ENCODE data around the gene ADGRG6.

The ADGRG6 gene

DNA sequence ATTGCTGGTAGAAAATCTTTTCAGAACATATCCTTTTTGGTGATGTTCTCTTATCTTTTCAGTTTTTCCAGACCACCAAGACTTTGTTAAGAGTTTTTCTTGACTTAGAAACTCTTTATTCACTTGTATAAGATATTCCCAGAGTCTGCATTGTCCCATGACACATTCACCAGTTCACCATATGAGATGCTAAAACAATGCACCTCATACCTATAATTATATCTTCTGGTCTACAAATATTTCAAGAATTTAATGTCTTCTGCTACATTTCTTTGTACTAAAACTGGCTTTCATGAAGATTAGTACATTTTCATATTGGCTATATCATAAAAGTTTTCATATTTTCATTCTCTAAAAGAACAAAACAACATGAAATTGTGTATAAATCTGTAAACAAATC lies 111.3 kb downstream of the ADGRG6 start:
- ChIA-PET POLR2A (no interaction called here), CTCF (no interaction called here)
- TF ChIP-seq FOXA1 (IDR thresholded peaks at IDR 0.05) (no peak), LEF1 (IDR thresholded peaks at IDR 0.05; ENCODE audit: borderline replicate concordance) (no peak), SUZ12 (IDR thresholded peaks at IDR 0.05) (no peak), ARNT (IDR thresholded peaks at IDR 0.05) (no peak), PKNOX1 (IDR thresholded peaks at IDR 0.05) (no peak), FOXM1 (IDR thresholded peaks at IDR 0.05; ENCODE audit: borderline replicate concordance) (no peak), CTBP1 (IDR thresholded peaks at IDR 0.05; ENCODE audit: borderline replicate concordance) (no peak), L3MBTL2 (conservative IDR thresholded peaks at IDR 0.05) (no peak), NFRKB (IDR thresholded peaks at IDR 0.05) (no peak), HDGF (IDR thresholded peaks at IDR 0.05; ENCODE audit: borderline replicate concordance) (no peak), SP1 (IDR thresholded peaks at IDR 0.05) (no peak), BHLHE40 (IDR thresholded peaks at IDR 0.05; ENCODE audit: borderline replicate concordance) (no peak)
- no peak for DNase-seq (ENCODE audit: extremely low spot score)

- no peak for TF ChIP-seq ELF4 (IDR thresholded peaks at IDR 0.05)
- no peak for TF ChIP-seq SUZ12 (IDR thresholded peaks at IDR 0.05)
- no peak for TF ChIP-seq BHLHE40 (IDR thresholded peaks at IDR 0.05; ENCODE audit: borderline replicate concordance)
- no peak for TF ChIP-seq ZNF384 (IDR thresholded peaks at IDR 0.05)
- TF ChIP-seq L3MBTL2 (conservative IDR thresholded peaks at IDR 0.05) = no peak
- TF ChIP-seq TARDBP (IDR thresholded peaks at IDR 0.05) = no peak
- no peak for TF ChIP-seq HDGF (IDR thresholded peaks at IDR 0.05; ENCODE audit: borderline replicate concordance)
- TF ChIP-seq SP1 (IDR thresholded peaks at IDR 0.05) = no peak
- no peak for TF ChIP-seq CTBP1 (IDR thresholded peaks at IDR 0.05; ENCODE audit: borderline replicate concordance)
- no peak for TF ChIP-seq NFRKB (IDR thresholded peaks at IDR 0.05)
- TF ChIP-seq FOXM1 (IDR thresholded peaks at IDR 0.05; ENCODE audit: borderline replicate concordance) = no peak
- DNase-seq (ENCODE audit: extremely low spot score) = no peak
- ChIA-PET CTCF (no interaction called here), POLR2A (no interaction called here)
Observed at GRCh38 chr6:142414462-142415250, 112.8 kb downstream of the ADGRG6 start.

DNA sequence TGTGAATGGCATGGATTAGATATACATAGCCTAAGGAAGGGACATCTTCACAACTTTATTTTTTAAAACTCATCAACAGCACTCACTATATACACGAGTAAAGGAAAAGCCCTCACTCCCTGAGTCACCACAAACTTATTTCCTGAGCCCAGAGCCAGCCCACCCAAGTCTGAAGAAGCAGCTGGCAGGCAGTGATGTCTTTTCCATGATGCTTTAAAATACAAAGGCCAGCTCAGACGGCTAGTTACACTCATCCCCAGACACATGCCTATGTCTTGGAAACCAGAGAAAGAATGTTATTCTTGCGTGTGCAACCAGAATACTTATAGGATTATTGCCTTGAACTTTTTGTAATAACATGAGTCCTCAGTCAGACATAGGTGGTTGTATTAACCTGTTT lies 114.4 kb downstream of the ADGRG6 start:
- CTCF ChIA-PET = no interaction called here
- POLR2A ChIA-PET = no interaction called here
- DNase-seq (ENCODE audit: extremely low spot score) = no peak
- no peak for TF ChIP-seq NFRKB (IDR thresholded peaks at IDR 0.05)
- TF ChIP-seq FOXK2 (IDR thresholded peaks at IDR 0.05) = no peak
- no peak for TF ChIP-seq L3MBTL2 (conservative IDR thresholded peaks at IDR 0.05)
- no peak for TF ChIP-seq FOXM1 (IDR thresholded peaks at IDR 0.05; ENCODE audit: borderline replicate concordance)
- no peak for TF ChIP-seq HDGF (IDR thresholded peaks at IDR 0.05; ENCODE audit: borderline replicate concordance)
- no peak for TF ChIP-seq ZNF384 (IDR thresholded peaks at IDR 0.05)
- no peak for TF ChIP-seq FOXA1 (IDR thresholded peaks at IDR 0.05)
- no peak for TF ChIP-seq BHLHE40 (IDR thresholded peaks at IDR 0.05; ENCODE audit: borderline replicate concordance)
- TF ChIP-seq TARDBP (IDR thresholded peaks at IDR 0.05) = no peak
- no peak for TF ChIP-seq ARNT (IDR thresholded peaks at IDR 0.05)
- no peak for TF ChIP-seq LEF1 (IDR thresholded peaks at IDR 0.05; ENCODE audit: borderline replicate concordance)
- TF ChIP-seq ELF4 (IDR thresholded peaks at IDR 0.05) = no peak
- TF ChIP-seq CTBP1 (IDR thresholded peaks at IDR 0.05; ENCODE audit: borderline replicate concordance) = no peak
- no peak for TF ChIP-seq SP1 (IDR thresholded peaks at IDR 0.05)
- TF ChIP-seq PKNOX1 (IDR thresholded peaks at IDR 0.05) = no peak
- no peak for TF ChIP-seq SUZ12 (IDR thresholded peaks at IDR 0.05)

DNA sequence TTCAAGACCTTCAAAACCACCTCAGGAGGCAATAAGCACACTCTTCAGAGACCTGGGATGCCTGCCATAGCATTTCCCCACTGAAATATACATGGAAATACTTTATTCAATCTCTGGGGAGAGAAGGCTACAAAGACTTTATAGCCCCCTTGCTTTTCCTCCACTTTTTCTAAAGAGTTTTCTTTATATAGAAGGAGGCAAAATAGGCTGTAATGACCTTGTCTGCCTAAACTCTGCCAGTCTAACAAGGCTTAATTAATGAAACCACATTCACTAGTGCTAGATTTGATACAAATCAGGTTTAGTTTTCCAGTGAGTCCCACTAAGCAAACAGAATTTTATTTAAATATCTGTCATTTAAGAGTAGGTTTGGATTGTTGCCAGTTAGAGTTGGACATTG lies 114.9 kb downstream of the ADGRG6 start:
- TF ChIP-seq L3MBTL2 (conservative IDR thresholded peaks at IDR 0.05) (no peak), BHLHE40 (IDR thresholded peaks at IDR 0.05; ENCODE audit: borderline replicate concordance) (no peak), PKNOX1 (IDR thresholded peaks at IDR 0.05) (no peak), NFRKB (IDR thresholded peaks at IDR 0.05) (no peak), FOXA1 (IDR thresholded peaks at IDR 0.05) (no peak), SUZ12 (IDR thresholded peaks at IDR 0.05) (no peak), ARNT (IDR thresholded peaks at IDR 0.05) (no peak), CTBP1 (IDR thresholded peaks at IDR 0.05; ENCODE audit: borderline replicate concordance) (no peak), SP1 (IDR thresholded peaks at IDR 0.05) (no peak), HDGF (IDR thresholded peaks at IDR 0.05; ENCODE audit: borderline replicate concordance) (no peak)
- POLR2A ChIA-PET = no interaction called here

DNA sequence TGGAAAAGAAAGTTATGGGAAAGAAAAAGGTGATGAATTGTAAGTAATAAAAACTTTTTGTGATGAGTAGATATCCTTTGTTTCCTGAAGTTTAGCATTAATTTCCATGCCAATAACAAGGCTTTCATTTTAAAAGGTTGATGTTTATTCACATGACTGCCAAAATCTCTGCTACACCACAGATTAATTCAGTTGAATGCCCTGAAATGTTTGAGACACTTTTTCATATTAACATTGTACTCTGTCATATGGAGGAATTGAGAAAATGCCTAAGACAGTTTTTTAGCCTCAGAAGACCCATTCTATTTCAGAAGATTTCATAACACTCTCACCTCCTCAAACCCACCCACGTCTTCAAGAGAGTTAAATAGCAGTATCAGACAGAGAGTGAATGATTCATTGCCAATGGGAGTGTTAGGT lies 115.5 kb downstream of the ADGRG6 start:
- ChIA-PET POLR2A (no interaction called here), CTCF (no interaction called here)
- DNase-seq (ENCODE audit: extremely low spot score) = no peak
- TF ChIP-seq CTBP1 (IDR thresholded peaks at IDR 0.05; ENCODE audit: borderline replicate concordance) (no peak), SUZ12 (IDR thresholded peaks at IDR 0.05) (no peak), TARDBP (IDR thresholded peaks at IDR 0.05) (no peak), FOXA1 (IDR thresholded peaks at IDR 0.05) (no peak), LEF1 (IDR thresholded peaks at IDR 0.05; ENCODE audit: borderline replicate concordance) (no peak), L3MBTL2 (conservative IDR thresholded peaks at IDR 0.05) (no peak), NFRKB (IDR thresholded peaks at IDR 0.05) (no peak), BHLHE40 (IDR thresholded peaks at IDR 0.05; ENCODE audit: borderline replicate concordance) (no peak), ZNF384 (IDR thresholded peaks at IDR 0.05) (no peak), FOXM1 (IDR thresholded peaks at IDR 0.05; ENCODE audit: borderline replicate concordance) (no peak)

More for the DNA sequence above, 114.9 kb downstream of the ADGRG6 start:
- no peak for DNase-seq (ENCODE audit: extremely low spot score)
- CTCF ChIA-PET = no interaction called here

DNA sequence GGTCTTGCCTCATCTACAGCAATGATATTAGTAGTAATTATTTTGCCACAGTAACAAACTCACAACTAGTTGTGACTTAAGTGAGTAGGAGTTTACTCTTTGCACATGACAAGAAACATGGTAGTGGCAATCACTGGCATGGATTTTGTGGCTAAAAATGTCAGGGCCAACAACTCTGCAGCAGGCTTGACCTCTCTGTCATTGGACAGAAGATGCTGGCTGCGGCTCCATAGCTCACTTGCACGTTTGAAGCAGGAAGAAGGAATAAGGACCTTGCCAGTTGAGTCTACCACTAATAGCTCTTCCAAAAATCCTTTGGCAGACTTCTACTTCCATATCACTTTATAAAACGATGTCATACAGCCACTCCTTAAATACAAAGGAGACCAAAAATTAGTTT lies 117.3 kb downstream of the ADGRG6 start:
- ChIA-PET POLR2A (no interaction called here), CTCF (no interaction called here)
- no peak for TF ChIP-seq FOXM1 (IDR thresholded peaks at IDR 0.05; ENCODE audit: borderline replicate concordance)
- no peak for DNase-seq (ENCODE audit: extremely low spot score)

All from HEK293T (cell line).